ENCODE results near the gene L3MBTL4. TPM values are rescaled to one million over a fixed set of nuclear protein-coding genes. Genes with fewer than 3 reads are reported as not detected.

L3MBTL4 gene
- total RNA-seq, 1 experiment from 2014 or later, result 2.1 TPM

DNA sequence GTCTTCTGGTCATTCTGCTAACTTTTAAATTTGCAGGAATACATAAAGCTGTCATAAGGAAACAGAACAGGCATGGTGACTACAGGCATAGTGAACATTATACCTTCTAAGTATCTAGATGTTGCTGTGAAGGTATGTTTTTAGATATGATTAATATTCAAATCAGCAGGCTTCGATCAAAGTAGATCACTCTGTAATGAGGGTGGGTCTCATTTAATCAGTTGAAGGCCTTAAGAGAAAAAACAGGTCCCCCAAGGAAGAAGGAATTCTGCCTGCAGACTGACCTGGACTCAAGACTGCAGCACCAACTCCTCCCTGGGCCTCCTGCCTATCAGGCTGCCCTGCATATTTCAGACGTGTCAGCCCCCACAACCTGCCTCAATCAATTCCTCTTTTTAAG lies 104.0 kb downstream of the L3MBTL4 start:
- Mint-ChIP-seq H3K27me3 (ENCODE audit: unreplicated experiment) (no peaks in the 10 kb centered on the region), H3K9me3 (ENCODE audit: low read depth, unreplicated experiment) (peaks cover 6% of the 10 kb centered on the region), H3K36me3 (ENCODE audit: insufficient read depth, unreplicated experiment) (no peaks in the 10 kb centered on the region), H3K27ac (ENCODE audit: unreplicated experiment) (no peak overlapping the region), H3K4me1 (ENCODE audit: low read depth, unreplicated experiment) (no peaks in the 10 kb centered on the region), H3K4me3 (ENCODE audit: low read depth, unreplicated experiment) (no peak overlapping the region)
- no TSS peak for BruUV-seq (replicated peaks)
- TF ChIP-seq, protein P1, sequence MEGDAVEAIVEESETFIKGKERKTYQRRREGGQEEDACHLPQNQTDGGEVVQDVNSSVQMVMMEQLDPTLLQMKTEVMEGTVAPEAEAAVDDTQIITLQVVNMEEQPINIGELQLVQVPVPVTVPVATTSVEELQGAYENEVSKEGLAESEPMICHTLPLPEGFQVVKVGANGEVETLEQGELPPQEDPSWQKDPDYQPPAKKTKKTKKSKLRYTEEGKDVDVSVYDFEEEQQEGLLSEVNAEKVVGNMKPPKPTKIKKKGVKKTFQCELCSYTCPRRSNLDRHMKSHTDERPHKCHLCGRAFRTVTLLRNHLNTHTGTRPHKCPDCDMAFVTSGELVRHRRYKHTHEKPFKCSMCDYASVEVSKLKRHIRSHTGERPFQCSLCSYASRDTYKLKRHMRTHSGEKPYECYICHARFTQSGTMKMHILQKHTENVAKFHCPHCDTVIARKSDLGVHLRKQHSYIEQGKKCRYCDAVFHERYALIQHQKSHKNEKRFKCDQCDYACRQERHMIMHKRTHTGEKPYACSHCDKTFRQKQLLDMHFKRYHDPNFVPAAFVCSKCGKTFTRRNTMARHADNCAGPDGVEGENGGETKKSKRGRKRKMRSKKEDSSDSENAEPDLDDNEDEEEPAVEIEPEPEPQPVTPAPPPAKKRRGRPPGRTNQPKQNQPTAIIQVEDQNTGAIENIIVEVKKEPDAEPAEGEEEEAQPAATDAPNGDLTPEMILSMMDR (IDR thresholded peaks at IDR 0.05; ENCODE audit: unreplicated experiment), result no peak
- CTCF ChIA-PET, result no interaction called here
- no peak for DNase-seq
- intact Hi-C loops (cut with micrococcal nuclease; ENCODE audit: unreplicated experiment), result no loop called here

GRCh38 chr18:6297875-6298274 lies 116.8 kb downstream of the L3MBTL4 start:
- intact Hi-C loops (cut with micrococcal nuclease; ENCODE audit: unreplicated experiment), result no loop called here
- TF ChIP-seq, protein P1 (IDR thresholded peaks at IDR 0.05; ENCODE audit: unreplicated experiment), result no peak
- DNase-seq, result no peak
- H3K27ac Mint-ChIP-seq (ENCODE audit: unreplicated experiment), result no peak overlapping the region
- no TSS peak for BruUV-seq (replicated peaks)
- H3K36me3 Mint-ChIP-seq (ENCODE audit: insufficient read depth, unreplicated experiment), result no peaks in the 10 kb centered on the region
- no peaks in the 10 kb centered on the region for H3K4me1 Mint-ChIP-seq (ENCODE audit: low read depth, unreplicated experiment)
- CTCF ChIA-PET, result no interaction called here
- H3K9me3 Mint-ChIP-seq (ENCODE audit: low read depth, unreplicated experiment), result no peaks in the 10 kb centered on the region
- H3K4me3 Mint-ChIP-seq (ENCODE audit: low read depth, unreplicated experiment), result no peak overlapping the region
- no peaks in the 10 kb centered on the region for H3K27me3 Mint-ChIP-seq (ENCODE audit: unreplicated experiment)

DNA sequence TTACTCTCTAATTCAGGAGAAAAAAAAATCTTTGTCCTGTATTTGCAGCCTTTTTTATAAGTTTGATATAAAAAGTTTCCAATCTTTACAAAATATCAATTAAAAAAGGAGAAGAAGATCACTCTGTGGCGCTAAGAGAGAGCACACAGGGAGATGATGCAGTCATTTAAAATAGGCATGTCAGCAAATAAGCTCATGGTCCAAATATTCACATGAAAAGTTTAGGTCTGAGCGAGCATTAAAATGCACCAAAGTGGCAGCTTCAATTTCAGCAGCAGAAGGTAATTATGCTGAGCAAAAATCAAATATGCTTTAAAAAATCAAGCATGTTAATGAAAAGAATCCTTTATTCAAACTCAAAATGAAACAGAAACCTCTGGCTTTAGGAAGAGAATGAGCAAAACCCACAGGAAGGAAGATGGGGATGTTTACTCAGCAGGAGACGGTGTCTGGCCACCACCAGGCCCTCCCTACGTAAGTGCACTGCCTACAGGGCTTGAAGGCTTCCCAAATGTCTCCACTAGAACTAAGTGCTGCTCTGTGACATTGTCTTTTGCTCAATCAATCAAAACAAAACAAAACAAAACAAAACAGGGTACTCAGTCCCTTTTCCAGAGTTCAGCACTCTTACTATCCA lies 120.4 kb downstream of the L3MBTL4 start:
- no peaks in the 10 kb centered on the region for H3K36me3 Mint-ChIP-seq (ENCODE audit: insufficient read depth, unreplicated experiment)
- BruUV-seq (replicated peaks), result no TSS peak
- TF ChIP-seq, protein P1 (IDR thresholded peaks at IDR 0.05; ENCODE audit: unreplicated experiment), result no peak
- H3K27me3 Mint-ChIP-seq (ENCODE audit: unreplicated experiment), result no peaks in the 10 kb centered on the region
- intact Hi-C loops (cut with micrococcal nuclease; ENCODE audit: unreplicated experiment), result no loop called here
- no peaks in the 10 kb centered on the region for H3K4me1 Mint-ChIP-seq (ENCODE audit: low read depth, unreplicated experiment)
- no peak overlapping the region for H3K4me3 Mint-ChIP-seq (ENCODE audit: low read depth, unreplicated experiment)
- no peak overlapping the region for H3K27ac Mint-ChIP-seq (ENCODE audit: unreplicated experiment)
- DNase-seq, result no peak
- CTCF ChIA-PET, result interaction anchor here (0.6 kb wide), 1 partner anchor 40 kb away, joined by 8 read pairs; no protein-coding TSS in a partner anchor
- no peaks in the 10 kb centered on the region for H3K9me3 Mint-ChIP-seq (ENCODE audit: low read depth, unreplicated experiment)

- H3K27ac Mint-ChIP-seq (ENCODE audit: unreplicated experiment), result no peak overlapping the region
- H3K27me3 Mint-ChIP-seq (ENCODE audit: unreplicated experiment), result no peaks in the 10 kb centered on the region
- no peaks in the 10 kb centered on the region for H3K36me3 Mint-ChIP-seq (ENCODE audit: insufficient read depth, unreplicated experiment)
- CTCF ChIA-PET, result no interaction called here
- H3K4me3 Mint-ChIP-seq (ENCODE audit: low read depth, unreplicated experiment), result no peak overlapping the region
- no peak for DNase-seq
- BruUV-seq (replicated peaks), result no TSS peak
- H3K4me1 Mint-ChIP-seq (ENCODE audit: low read depth, unreplicated experiment), result no peaks in the 10 kb centered on the region
- TF ChIP-seq, protein P1 (IDR thresholded peaks at IDR 0.05; ENCODE audit: unreplicated experiment), result no peak
- intact Hi-C loops (cut with micrococcal nuclease; ENCODE audit: unreplicated experiment), result no loop called here
- peaks cover 3% of the 10 kb centered on the region for H3K9me3 Mint-ChIP-seq (ENCODE audit: low read depth, unreplicated experiment)
Measured at GRCh38 chr18:6289843-6290242, 124.9 kb downstream of the L3MBTL4 start.

Measured in Calu3 (cell line).